ENCODE data around the gene AOAH. TPM values are rescaled to one million over a fixed set of nuclear protein-coding genes. Genes with fewer than 3 reads are reported as not detected.

The AOAH gene
- total RNA-seq, 1 donor from 2014 or later = not detected

GRCh38 chr7:36607721-36608095 is 116.6 kb downstream of the AOAH start:
- no peak for DNase-seq (ENCODE audit: extremely low spot score, unreplicated experiment)
- H3K4me1 Mint-ChIP-seq (ENCODE audit: unreplicated experiment) = peaks cover 1% of the 10 kb centered on the region
- no peak overlapping the region for H3K4me3 Mint-ChIP-seq (ENCODE audit: unreplicated experiment)
- H3K27ac Mint-ChIP-seq (ENCODE audit: unreplicated experiment) = no peak overlapping the region
- TF ChIP-seq, protein P1, sequence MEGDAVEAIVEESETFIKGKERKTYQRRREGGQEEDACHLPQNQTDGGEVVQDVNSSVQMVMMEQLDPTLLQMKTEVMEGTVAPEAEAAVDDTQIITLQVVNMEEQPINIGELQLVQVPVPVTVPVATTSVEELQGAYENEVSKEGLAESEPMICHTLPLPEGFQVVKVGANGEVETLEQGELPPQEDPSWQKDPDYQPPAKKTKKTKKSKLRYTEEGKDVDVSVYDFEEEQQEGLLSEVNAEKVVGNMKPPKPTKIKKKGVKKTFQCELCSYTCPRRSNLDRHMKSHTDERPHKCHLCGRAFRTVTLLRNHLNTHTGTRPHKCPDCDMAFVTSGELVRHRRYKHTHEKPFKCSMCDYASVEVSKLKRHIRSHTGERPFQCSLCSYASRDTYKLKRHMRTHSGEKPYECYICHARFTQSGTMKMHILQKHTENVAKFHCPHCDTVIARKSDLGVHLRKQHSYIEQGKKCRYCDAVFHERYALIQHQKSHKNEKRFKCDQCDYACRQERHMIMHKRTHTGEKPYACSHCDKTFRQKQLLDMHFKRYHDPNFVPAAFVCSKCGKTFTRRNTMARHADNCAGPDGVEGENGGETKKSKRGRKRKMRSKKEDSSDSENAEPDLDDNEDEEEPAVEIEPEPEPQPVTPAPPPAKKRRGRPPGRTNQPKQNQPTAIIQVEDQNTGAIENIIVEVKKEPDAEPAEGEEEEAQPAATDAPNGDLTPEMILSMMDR (IDR thresholded peaks at IDR 0.05) = no peak
- no peaks in the 10 kb centered on the region for H3K9me3 Mint-ChIP-seq (ENCODE audit: unreplicated experiment)
- H3K27me3 Mint-ChIP-seq (ENCODE audit: unreplicated experiment) = peaks cover 14% of the 10 kb centered on the region
- no peaks in the 10 kb centered on the region for H3K36me3 Mint-ChIP-seq (ENCODE audit: unreplicated experiment)

DNA sequence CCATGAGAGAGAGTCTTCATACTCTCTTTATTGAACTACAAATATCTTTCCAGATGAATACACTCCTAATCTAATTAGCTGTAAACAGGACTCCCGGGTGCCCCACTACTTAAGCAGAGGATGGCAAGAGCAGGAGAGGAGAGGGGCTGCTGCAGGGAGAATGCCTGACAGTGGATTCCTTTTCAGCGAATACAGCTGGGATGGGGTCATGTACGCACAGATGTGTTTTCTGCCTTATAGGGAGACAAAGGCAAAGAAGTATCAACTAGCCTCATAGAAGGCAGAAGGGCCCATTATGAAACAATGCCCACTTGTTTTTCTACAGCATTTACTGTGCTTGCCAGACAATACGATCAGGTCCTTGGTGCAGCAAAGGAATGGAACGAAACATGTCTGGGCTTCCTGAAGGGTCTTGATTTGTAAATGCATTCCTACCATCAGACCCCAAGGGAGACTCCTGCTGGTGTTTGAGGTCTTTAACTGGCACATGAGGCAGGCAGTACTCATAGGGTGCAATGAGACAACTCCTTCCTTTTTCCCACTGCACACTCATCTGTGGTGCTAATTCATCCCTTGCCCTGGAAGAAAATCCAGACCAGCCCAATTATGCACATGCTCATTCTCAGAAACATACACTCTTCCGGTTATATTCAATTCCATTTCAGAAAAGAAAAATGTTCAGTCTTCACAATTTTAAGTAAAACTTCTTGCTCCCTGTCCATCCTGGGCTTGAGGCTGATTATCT is 117.1 kb downstream of the AOAH start:
- Mint-ChIP-seq H3K9me3 (ENCODE audit: unreplicated experiment) (no peaks in the 10 kb centered on the region), H3K4me1 (ENCODE audit: unreplicated experiment) (peaks cover 5% of the 10 kb centered on the region), H3K4me3 (ENCODE audit: unreplicated experiment) (no peak overlapping the region), H3K27ac (ENCODE audit: unreplicated experiment) (no peak overlapping the region), H3K36me3 (ENCODE audit: unreplicated experiment) (no peaks in the 10 kb centered on the region), H3K27me3 (ENCODE audit: unreplicated experiment) (peaks cover 9% of the 10 kb centered on the region)
- TF ChIP-seq, protein P1 (IDR thresholded peaks at IDR 0.05) = no peak
- no peak for DNase-seq (ENCODE audit: extremely low spot score, unreplicated experiment)

DNA sequence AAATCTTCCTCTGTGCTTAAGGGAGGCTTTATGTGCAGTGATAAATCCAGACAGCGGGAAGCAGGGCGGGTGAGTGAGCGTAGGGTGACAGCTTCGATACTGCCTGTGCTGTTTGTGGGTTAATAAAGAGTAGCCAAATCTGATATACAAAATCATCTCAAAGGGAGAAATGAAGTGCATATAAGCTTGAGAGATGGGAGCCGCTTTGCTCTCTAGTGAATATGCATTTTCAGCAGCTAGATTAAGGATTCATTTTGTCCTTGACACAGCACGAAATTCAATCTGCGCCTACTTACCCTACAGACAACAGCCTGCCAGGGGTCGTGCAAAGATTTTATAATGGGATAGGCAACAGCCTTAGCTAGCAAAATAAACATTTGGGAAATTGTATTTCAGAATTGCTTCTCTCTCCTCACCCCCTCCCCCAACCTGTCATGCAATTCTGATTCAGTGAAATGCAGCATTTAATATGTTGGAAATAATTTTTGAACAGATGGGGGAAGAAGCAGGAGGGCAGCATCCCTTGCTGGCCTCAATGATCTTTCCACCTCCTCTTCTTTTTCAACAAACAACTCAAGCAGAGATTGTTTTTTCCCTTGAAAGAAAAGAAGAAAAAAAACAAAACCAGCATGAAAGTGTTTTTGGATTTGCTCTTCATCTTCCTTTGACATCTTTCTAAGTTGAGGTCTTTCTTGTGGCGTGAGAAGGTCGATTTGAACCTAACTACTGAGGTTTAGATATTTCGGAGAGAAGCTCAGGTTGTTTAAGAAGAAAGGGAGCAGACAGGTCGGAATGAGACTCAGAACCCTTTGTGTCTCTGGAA is 117.9 kb downstream of the AOAH start:
- no peak for DNase-seq (ENCODE audit: extremely low spot score, unreplicated experiment)
- peaks cover 5% of the 10 kb centered on the region for H3K27me3 Mint-ChIP-seq (ENCODE audit: unreplicated experiment)
- no peaks in the 10 kb centered on the region for H3K9me3 Mint-ChIP-seq (ENCODE audit: unreplicated experiment)
- H3K27ac Mint-ChIP-seq (ENCODE audit: unreplicated experiment) = no peak overlapping the region
- H3K36me3 Mint-ChIP-seq (ENCODE audit: unreplicated experiment) = no peaks in the 10 kb centered on the region
- H3K4me1 Mint-ChIP-seq (ENCODE audit: unreplicated experiment) = peaks cover 13% of the 10 kb centered on the region
- no peak overlapping the region for H3K4me3 Mint-ChIP-seq (ENCODE audit: unreplicated experiment)
- TF ChIP-seq, protein P1 (IDR thresholded peaks at IDR 0.05) = no peak

DNA sequence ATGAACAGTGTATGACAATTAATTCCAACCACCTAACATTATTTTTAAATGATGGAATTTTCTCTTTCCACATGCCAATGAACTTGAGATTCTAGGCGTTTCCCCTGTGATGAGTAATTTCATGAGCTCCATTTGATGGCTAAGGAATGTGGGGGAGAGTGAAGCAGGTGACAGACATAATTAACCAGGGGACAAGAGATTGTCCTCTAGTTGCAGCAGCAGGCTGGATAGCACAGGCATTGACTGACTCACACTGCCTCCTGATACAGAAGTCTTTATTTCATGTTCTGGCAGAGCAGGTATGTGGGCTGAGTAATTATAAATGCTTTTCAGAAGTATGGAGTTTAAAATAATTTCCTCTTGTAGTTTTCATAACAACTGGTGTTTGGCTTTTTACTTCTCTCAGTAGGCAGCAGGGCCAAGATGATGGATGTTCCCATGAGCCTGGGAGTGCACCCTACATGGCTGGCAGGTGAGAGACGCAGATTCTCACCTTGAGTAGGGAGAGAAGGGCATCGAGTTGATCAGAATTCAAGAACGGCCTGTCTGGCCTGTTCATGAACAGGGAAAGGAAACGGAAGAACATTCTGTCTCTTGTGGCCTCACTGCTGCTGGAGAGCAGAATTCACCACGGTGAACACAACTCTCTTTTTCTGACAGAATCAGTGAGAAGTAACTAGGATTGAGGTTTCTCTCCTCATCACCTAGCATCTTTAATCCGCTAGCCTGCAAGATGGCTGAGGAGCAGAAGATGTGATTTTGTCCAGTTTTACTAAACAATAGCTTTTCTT is 118.8 kb downstream of the AOAH start:
- Mint-ChIP-seq H3K27ac (ENCODE audit: unreplicated experiment) (no peak overlapping the region), H3K9me3 (ENCODE audit: unreplicated experiment) (no peaks in the 10 kb centered on the region), H3K4me1 (ENCODE audit: unreplicated experiment) (peaks cover 21% of the 10 kb centered on the region), H3K27me3 (ENCODE audit: unreplicated experiment) (peaks cover 5% of the 10 kb centered on the region), H3K36me3 (ENCODE audit: unreplicated experiment) (no peaks in the 10 kb centered on the region), H3K4me3 (ENCODE audit: unreplicated experiment) (no peak overlapping the region)
- no peak for DNase-seq (ENCODE audit: extremely low spot score, unreplicated experiment)
- TF ChIP-seq, protein P1 (IDR thresholded peaks at IDR 0.05) = no peak
